Adrenal gland (tissue), 5 donors: Measurements from ENCODE around the gene ARPC2.

Experiments used
- CTCF ChIP-seq, 6 experiments: fragments of 450-650 bp in 4 of 6; fragments of 200-600 bp in 2 of 6; sonication (generic) in 1 of 6; IDR thresholded peaks; 1 replicate in 5 of 6; 2 replicates in 1 of 6; pipeline versions ENCODE4 v1.5.1 to v1.8.0; 2016 to 2021; ENCODE audit warnings: antibody characterized with exemption in 6 of 6, mild to moderate bottlenecking in 2 of 6, moderate library complexity in 1 of 6
- POLR2A ChIP-seq, 2 donors: fragments of 450-650 bp; IDR thresholded peaks; one replicate each; pipeline ENCODE4 v1.6.1; 2017; ENCODE audit warnings: antibody characterized with exemption in 2 of 2, mild to moderate bottlenecking in 2 of 2, moderate library complexity in 1 of 2
- donor health status: DM: no; HTN: no; CAD: no.

DNA sequence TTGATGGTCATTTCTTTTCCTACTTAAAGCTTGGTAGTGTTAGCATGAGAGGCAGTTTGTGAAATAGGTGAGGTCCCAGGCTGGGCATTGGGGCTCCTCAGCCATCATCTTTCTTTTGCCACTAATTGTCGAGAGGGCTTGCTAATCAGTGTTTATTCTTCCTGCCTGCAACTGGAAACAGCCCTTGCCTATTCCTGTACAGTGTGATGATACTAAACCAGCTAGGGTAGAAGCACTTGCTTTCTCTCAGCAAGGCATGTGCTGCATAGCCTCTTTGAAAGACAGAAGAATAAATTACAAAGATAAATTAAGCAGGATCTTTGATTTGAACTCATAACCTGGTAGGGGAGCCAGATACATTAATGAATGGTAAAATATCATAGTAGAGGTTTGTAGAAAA is 27.2 kb downstream of the ARPC2 start:
- TF ChIP-seq POLR2A (IDR thresholded peaks at IDR 0.05) (no peak), CTCF (IDR thresholded peaks at IDR 0.05) (no peak)
